Measurements from ENCODE around the gene FBXL14. TPM values are rescaled to one million over a fixed set of nuclear protein-coding genes. Genes with fewer than 3 reads are reported as not detected.
A peak's percentile ranks its signal among the peaks of the same experiment; 100 is the strongest.

The FBXL14 gene
- total and polyA plus RNA-seq, 9 of the 15 experiments (the other 6 are each of a cell fraction or from before 2014, with no cell fraction given) = 0.13 to 9.8 (median 3.3) TPM

GRCh38 chr12:1635301-1636095 lies 41.1 kb upstream of the FBXL14 start:
- WGBS (ENCODE audit: insufficient coverage, low coverage, missing lambda C conversion rate) = 80% methylated on average over 9 of the region's 11 CpGs
- in situ Hi-C loops (cut with MboI) = no loop called here
- intact Hi-C loops (cut with micrococcal nuclease) = no loop called here
- Histone ChIP-seq H3K36me3 (ENCODE audit: control insufficient read depth, insufficient read depth, low read length) (no peaks in the 10 kb centered on the region), H3K79me2 (ENCODE audit: control insufficient read depth, insufficient read depth, low read length) (no peaks in the 10 kb centered on the region), H3K4me3 (no peak overlapping the region), H3K9ac (ENCODE audit: insufficient read depth in 1 of 2, low read depth in 2 of 2, low read length in 2 of 2) (no peak overlapping the region), H2AFZ (ENCODE audit: low read depth, low read length) (peak overlapping the region; percentile 74), H3K27me3 (ENCODE audit: control insufficient read depth in 2 of 2, insufficient read depth in 2 of 2, low read length in 2 of 2) (no peaks in the 10 kb centered on the region), H3K4me2 (ENCODE audit: insufficient read depth, low read length) (no peak overlapping the region), H3K4me1 (replicated peaks in 1 of 2; ENCODE audit: control insufficient read depth in 2 of 2, insufficient read depth in 2 of 2, low read length in 2 of 2) (peaks cover 2 to 10% of the 10 kb centered on the region in 2 experiments; a peak in 4 of 5 replicates), H3K9me1 (ENCODE audit: control insufficient read depth, insufficient read depth, low read length) (no peaks in the 10 kb centered on the region), H3K27ac (ENCODE audit: extremely low read depth, low read depth, low read length) (no peak overlapping the region), H4K20me1 (replicated peaks; ENCODE audit: control insufficient read depth, insufficient read depth, low read length) (no peaks in the 10 kb centered on the region), H3K9me3 (replicated peaks; ENCODE audit: control insufficient read depth, insufficient read depth, low read depth, low read length) (no peaks in the 10 kb centered on the region)
- POLR2A ChIA-PET = interaction anchor here (1.1 to 1.6 kb wide), 4 partner anchors 17 to 155 kb away, joined by 3 to 7 read pairs (median 4); no protein-coding TSS in a partner anchor
- no peak for FAIRE-seq
- no TSS peak for BruUV-seq (replicated peaks)
- CTCF ChIA-PET (ENCODE audit: low intra/inter-chr PET ratio) = interaction anchor here (0.6 to 2.5 kb wide), 4 partner anchors 81 to 956 kb away, joined by 3 to 22 read pairs (median 4); no protein-coding TSS in a partner anchor
- DNase-seq (ENCODE audit: extremely low read depth in 1 of 4, low spot score in 3 of 4) = no peak
- no peak for ATAC-seq
- TF ChIP-seq ZNF24 (IDR thresholded peaks at IDR 0.05) = no peak
- no peak for TF ChIP-seq ZNF140 (CRISPR knock-in tag; IDR thresholded peaks at IDR 0.05)
- TF ChIP-seq BMI1 (IDR thresholded peaks at IDR 0.05; ENCODE audit: low read length) = no peak
- TF ChIP-seq OTX1 (CRISPR knock-in tag; IDR thresholded peaks at IDR 0.05) = no peak
- TF ChIP-seq ZMIZ1 (IDR thresholded peaks at IDR 0.05; ENCODE audit: low read depth in 2 of 2, low read length in 2 of 2) = no peak
- TF ChIP-seq LEF1 (IDR thresholded peaks at IDR 0.05) = no peak
- TF ChIP-seq SMAD2 (IDR thresholded peaks at IDR 0.05; ENCODE audit: low read depth, low read length) = no peak
- TF ChIP-seq CBX3 (IDR thresholded peaks at IDR 0.05; ENCODE audit: borderline replicate concordance in 1 of 2, low read length in 2 of 2) = no peak
- TF ChIP-seq DEAF1 (CRISPR knock-in tag; IDR thresholded peaks at IDR 0.05) = no peak
- no peak for TF ChIP-seq ZNF143 (CRISPR knock-in tag; IDR thresholded peaks at IDR 0.05)
- TF ChIP-seq ZNF583 (CRISPR knock-in tag; IDR thresholded peaks at IDR 0.05) = no peak
- no peak for TF ChIP-seq HNRNPUL1 (IDR thresholded peaks at IDR 0.05; ENCODE audit: low read length)
- TF ChIP-seq CTCF (IDR thresholded peaks at IDR 0.05 in 2 of 3, conservative IDR thresholded peaks at IDR 0.05 in 1 of 3; ENCODE audit: insufficient read depth in 2 of 3, low read depth in 1 of 3, low read length in 3 of 3) = no peak
- TF ChIP-seq HNRNPH1 (optimal IDR thresholded peaks at IDR 0.05; ENCODE audit: low read depth, low read length) = no peak
- TF ChIP-seq SLC30A9 (CRISPR knock-in tag; IDR thresholded peaks at IDR 0.05) = no peak
- no peak for TF ChIP-seq BRD4 (IDR thresholded peaks at IDR 0.05)
- TF ChIP-seq GATAD2A (IDR thresholded peaks at IDR 0.05) = no peak
